Hippocampal formation (tissue), 2 donors: ENCODE results near the gene USP6.
A peak's percentile ranks its signal among the peaks of the same experiment; 100 is the strongest.
"Not testable (repeated sequence)": the region's sequence is repeated elsewhere in the genome, so short reads cannot be mapped to it uniquely, and the experiment has no call there.

Experiments
- DNase-seq, 2 donors: peaks; one replicate each; lab custom pipeline; 2025; lab: John Stamatoyannopoulos, UW

USP6 gene

GRCh38 chr17:5191541-5192417, 75.9 kb downstream of the USP6 start, which contains the start of gene ZNF594:
Gene ZNF594, minus strand, starts transcription at chr17:5191868. Its CDS starts 7,612 bp downstream, at chr17:5184256.
- peak; percentile 91 to 92 for DNase-seq

DNA sequence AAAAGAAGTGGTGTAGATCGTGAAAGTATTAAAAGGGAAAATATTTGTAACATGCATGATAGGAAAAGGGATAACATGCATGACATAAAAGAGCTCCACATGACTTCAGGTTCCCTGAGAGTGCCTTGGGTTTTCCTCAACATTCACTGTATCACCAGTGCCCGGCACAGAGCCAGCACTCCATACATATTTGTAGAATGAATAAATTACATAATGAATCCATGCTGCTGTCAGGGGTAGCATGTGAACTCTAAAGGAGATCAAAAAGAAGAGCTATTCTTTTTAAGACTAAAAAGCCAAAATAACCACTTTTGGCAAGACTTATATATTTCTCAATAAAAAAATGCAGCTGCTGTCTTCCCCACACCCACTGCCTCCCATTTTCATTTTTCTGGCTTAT, 78.5 kb downstream of the USP6 start:
- no peak for DNase-seq

- no peak for DNase-seq
These were observed 82.6 kb downstream of the USP6 start for GRCh38 chr17:5198472-5198871.

GRCh38 chr17:5200360-5200759, 84.5 kb downstream of the USP6 start:
- no peak for DNase-seq

DNA sequence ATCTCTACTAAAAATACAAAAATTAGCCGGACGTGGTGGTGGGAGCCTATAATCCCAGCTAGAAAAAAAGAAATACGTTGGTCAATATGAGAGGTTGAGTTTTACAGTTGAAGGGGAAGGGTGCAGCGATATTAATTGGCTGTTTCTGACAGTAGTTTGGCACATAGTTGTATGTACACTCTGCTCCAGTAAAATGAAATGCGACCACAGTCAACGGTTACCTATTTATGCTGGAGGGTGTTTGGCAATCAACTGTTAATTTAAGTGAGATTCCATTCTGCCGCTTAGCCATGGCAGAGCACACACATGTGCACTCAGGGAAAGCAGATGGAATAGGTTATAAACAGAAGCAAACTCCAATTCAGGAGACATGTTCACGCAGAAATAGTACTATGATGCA, 85.2 kb downstream of the USP6 start:
- no peak for DNase-seq

GRCh38 chr17:5203178-5203907, 87.5 kb downstream of the USP6 start:
- DNase-seq: no peak

GRCh38 chr17:5203908-5204294, 88.1 kb downstream of the USP6 start:
- no peak for DNase-seq

DNA sequence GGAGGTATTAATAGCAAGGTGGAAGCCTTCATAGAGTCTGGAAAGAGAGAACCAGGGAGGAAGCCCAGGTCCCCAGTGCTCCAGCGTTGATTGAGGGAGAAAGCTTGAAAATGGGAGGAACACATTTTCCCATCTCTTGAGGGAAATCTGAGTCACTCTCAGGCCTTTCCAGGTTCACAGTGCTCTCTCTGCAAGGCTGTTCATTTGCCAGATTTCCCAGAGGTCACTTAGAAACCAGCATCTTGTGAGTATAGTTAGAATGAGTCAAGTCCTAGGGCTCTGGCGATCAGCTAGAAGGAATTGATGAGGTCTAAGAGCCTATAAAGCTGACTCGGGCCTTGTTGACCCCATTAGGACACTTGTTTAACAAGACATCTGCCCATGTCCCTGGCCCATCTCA, 93.6 kb downstream of the USP6 start:
- DNase-seq: no peak

GRCh38 chr17:5210091-5210490, 94.3 kb downstream of the USP6 start:
- DNase-seq: no peak

- no peak for DNase-seq
These were observed 94.9 kb downstream of the USP6 start for GRCh38 chr17:5210614-5211252.

GRCh38 chr17:5211458-5211857, 95.6 kb downstream of the USP6 start:
- no peak for DNase-seq

- DNase-seq: not testable (repeated sequence)
These were observed 101.7 kb downstream of the USP6 start for GRCh38 chr17:5217562-5217961.

DNA sequence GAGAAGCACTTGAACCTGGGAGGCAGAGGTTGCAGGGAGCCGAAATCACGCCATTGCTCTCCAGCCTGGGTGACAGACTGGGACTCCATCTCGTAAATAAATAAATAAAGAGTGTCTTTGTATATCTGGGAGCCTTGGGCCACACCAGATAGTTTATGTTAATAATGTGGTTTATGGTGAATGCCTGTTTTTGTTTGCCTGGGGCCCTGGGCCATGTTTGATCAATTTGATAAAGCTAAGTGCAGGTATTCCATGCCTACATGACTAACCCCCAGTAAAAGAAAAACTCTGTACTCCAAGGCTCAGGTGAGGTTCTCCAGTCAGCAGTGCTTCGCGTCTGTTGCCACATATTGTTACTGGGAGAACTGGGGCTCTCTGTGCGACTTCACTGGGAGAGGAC, 103.7 kb downstream of the USP6 start:
- DNase-seq: no peak

DNA sequence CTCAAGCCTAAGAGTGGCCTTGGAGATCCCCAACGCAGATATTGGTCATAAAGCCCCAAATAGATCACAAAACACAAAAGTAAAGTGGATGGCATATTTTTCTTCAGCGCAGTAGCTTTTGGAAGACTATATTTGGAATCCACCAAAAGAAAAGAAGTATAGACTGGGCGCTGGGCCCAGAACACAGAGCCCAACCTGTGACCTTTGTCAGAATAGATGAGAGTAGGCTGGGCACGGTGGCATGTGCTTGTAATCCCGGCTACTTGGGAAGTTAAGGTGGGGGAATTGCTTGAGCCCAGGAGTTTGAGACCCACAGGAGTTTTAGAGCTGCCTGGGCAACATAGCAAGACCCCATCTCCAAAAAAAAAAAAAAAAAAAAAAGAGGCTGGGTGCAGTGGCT, 104.2 kb downstream of the USP6 start:
- DNase-seq: no peak

DNA sequence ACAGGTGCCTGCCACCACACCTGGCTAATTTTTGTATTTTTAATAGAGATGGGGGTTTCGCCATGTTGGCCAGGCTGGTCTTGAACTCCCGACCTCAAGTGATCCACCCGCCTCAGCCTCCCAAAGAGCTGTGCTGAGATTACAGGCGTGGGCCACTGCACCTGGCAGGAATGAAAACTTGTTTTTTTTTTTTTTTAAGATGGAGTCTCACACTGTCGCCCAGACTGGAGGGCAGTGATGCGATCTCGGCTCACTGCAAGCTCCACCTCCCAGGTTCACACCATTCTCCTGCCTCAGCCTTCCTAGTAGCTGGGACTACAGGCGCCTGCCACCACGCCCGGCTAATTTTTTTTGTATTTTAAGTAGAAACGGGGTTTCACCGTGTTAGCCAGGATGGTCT, 106.1 kb downstream of the USP6 start:
- DNase-seq: not testable (repeated sequence)
